GM19438 (cell line): Measurements from ENCODE around the gene SP3.

ENCODE experiments used
- ATAC-seq: cut with Tn5 transposase; IDR thresholded peaks from one replicate; pipeline ENCODE4 v1.9.1; 2021; ENCODE audit warnings: low read depth; ENCODE audit not compliant: unreplicated experiment

Gene SP3

GRCh38 chr2:173948198-173948597 lies 17.0 kb downstream of the SP3 start:
- no peak for ATAC-seq

DNA sequence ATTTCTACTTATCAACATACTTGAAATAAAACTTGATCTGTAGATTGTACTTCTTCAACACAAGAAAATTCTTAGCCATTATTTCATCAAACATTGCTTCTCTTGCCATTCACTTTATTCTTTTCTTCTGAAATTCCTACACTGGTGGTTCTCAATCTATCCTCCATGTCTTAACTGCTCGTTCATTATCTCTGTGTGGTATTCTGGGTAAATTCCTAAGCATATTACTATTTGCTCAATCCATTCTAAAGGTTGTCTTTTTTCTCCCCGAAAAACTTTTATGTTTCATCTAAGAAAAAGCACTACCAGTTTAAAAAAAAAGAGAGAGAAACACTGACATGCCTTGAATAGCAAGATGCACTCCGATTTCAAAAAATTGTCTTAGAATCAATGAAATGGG lies 18.0 kb downstream of the SP3 start:
- no peak for ATAC-seq

DNA sequence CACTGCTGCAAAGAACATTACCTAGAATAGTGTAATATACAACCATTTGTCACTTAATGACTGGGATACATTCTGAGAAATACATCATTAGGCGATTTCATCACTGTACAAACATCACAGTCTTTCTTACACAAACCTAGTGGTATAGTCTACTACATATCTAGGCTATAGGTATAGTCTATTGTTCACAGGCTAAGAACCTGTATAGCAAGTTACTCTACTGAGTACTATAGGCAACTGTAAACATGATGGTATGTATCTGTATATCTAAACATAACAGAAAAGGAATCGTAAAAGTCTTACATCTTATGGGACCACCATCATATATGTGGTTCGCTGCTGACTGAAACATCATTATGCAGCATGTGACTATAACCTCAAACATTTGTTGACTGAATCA lies 21.4 kb downstream of the SP3 start:
- ATAC-seq, result no peak

DNA sequence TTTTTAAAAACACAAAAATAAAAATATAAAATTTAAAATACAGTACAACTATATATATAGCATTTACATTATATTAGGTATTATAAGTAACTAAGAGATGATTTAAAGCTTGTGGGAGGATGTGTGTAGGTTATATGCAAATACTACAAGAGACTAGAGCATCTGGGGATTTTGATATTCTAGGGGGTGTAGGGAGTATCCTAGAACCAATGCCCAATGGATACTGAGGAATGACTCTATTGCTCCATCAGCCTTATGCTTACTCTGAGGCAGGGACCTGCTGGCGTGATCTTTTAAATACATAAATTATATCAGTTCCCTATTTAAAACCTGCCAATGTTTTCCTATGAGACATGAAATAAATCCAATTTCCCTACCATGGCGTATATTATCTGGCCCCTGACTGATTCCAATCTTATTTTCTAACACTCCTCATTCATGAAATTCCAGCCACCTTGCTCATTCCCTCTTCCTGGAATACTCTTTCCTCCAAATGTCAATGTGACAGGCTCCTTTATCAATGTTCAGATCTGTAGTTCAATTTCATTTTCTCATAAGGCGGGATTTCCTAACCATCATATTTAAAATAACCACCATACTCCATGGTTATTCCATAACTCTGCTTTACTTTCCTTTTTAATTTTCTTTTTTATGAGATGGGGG lies 22.2 kb downstream of the SP3 start:
- no peak for ATAC-seq

DNA sequence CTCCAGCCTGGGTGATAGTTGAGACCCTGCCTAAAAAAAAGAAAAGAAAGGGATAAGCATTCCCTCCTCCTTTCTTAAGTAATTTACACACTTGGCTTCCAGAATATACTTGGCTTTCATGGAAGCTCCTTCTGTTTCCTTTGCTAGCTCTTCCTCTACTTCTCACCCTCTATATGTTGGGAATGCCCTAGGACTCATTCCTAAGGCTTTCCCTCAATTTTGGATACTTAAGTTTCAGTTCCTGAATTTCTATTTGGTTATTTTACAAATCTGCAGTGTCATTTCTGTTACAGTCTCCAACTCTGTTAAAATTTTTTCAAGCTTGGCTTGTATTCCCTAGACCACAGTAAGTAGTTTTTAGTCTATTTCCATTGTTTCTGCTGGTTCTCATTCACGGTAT lies 23.6 kb downstream of the SP3 start:
- ATAC-seq, result no peak

GRCh38 chr2:173940208-173941020 lies 24.8 kb downstream of the SP3 start:
- ATAC-seq, result no peak

DNA sequence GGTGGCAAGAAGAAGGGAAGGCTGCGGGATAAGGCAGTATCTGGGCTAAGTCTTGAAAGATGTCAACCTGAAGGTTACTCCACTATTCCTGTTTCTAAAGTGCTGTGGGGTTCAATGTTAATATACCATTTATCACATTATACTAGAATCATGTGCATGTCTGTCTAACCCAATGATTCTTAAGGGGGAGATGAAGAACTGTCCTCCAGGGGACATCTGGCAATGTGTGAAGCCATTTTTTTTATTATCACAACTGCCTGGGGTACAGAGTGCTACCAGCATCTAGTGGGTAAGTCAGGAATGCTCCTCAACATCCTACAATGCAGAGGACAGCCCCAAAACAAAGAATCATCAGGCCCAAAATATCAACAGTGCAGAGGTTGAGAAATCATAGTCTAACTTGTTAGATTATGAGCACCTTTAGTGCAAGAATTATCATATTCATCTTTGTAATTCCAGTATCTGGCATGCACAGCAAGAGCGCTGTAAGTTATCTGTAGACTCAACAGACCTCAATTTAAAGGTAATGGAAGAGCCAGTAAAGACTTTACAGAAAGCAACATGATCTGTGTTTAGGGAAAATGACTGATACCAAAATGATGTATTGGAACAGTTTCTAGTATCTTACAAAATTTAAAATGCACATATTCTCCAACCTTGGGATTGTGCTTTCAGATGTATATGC lies 26.3 kb downstream of the SP3 start:
- ATAC-seq, result no peak

DNA sequence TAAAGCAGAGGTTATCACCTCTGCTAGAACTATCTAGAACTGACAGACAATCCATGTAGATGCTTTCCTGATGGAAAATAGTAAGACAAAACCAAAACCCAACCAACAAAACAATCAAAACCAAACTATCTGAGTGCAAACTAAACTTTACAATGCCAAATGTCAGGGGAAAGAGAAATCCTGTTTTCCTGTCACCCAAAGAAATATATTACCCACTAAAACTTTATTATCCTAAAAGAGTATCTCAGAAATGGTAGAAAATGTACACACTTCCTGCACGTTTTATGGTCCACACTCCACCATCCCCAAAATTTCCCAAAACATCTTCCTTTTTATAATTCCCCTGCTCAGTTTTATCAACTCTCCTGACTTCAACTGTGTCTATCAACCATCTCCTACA lies 29.9 kb downstream of the SP3 start:
- no peak for ATAC-seq

DNA sequence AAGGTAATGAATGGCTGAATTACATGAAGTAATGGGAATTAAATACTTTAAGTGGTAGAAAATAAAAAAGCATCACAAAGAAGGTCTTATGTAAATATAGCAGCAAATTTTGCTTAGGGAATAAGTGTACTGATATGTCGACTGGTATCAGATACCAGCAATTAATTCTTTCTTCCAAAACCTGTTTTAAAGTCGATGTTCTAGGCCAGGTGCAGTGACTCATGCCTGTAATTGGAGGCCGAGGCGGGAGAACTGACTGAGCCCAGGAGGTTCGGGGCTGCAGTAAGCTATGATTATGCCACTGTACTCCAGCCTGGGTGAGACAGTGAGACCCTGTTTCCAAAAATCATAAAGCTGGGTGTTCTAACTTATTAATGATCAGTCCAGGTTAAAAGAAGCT lies 30.3 kb downstream of the SP3 start:
- no peak for ATAC-seq

GRCh38 chr2:173931751-173932150 lies 33.4 kb downstream of the SP3 start:
- no peak for ATAC-seq

DNA sequence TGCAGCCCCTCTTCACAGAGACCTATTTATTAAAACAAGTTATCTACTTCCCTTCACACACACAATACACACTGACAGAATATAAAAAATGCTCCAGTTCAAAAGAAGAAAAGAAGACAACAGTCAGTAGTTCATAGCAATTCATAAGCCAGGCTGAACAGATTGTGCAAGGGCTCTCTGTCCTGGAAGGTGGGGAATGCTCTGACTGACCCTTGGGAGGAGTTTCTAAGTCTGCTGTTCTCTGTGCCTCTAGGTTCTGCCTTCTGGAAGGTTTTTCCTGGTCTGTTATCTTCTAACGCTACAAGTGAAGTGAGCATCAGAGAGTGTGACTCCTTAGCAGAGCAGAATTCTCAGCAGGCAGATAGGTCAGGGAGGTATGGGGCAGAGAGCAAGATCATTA lies 35.7 kb downstream of the SP3 start:
- ATAC-seq, result no peak

DNA sequence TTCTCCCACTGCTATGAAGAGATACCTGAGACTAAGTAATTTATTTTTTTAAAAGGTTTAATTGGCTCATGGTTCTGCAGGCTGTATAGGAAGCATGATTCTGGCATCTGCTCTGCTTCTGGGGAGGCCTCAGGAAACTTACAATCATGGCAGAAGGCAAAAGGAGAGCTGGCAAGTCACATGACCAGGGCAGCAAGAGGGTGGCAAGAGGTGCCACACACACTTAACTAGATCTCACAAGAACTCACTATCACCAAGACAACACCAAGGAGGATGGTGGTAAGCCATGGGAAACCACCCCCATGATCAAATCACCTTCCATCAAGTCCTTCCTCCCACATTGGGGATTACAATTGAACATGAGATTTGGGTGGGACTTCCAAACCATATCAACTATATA lies 38.3 kb downstream of the SP3 start:
- ATAC-seq, result no peak

- ATAC-seq, result no peak
Measured at GRCh38 chr2:173924285-173924684, 40.9 kb downstream of the SP3 start.

- ATAC-seq, result no peak
Measured at GRCh38 chr2:173922760-173923159, 42.4 kb downstream of the SP3 start.

DNA sequence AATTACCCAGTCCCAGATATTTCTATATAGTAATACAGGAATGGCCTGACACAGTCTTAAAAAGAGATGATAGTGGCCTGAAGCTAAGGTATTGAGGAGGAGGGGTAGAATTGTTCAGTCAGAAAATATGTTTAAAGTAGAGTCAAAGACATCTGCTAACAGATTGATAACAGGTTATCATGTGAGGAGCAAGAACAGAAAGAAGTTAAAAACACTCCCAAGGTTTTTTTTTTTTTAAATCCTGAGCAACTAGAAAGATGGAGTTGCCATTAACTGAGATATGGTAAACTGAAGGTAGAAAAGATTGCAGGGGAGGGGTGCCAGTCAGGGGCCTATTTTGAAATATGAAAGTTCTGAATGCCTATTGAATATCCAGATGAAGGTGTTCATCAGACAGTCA lies 43.1 kb downstream of the SP3 start:
- ATAC-seq, result no peak

GRCh38 chr2:173914055-173914927 lies 50.9 kb downstream of the SP3 start:
- no peak for ATAC-seq

DNA sequence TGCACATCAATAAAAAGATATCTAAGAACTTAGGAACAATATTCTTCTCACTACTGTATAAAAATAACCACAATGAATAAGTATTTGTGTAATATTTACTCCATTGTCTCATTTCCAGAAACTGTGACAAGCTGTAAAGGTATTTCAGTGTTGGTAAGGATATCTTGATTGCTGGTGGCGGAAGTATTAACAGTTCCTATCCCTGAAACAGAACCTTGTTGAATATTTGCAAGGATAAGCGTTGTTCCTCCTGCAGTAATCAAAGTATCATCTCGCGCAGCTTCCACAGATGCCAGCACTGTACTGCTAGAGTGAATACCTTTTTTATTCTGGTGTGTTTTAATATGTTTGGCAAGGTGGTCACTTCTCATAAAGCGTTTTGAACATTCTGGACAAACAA lies 55.3 kb downstream of the SP3 start:
- no peak for ATAC-seq

- no peak for ATAC-seq
Measured at GRCh38 chr2:173906626-173907025, 58.5 kb downstream of the SP3 start.

DNA sequence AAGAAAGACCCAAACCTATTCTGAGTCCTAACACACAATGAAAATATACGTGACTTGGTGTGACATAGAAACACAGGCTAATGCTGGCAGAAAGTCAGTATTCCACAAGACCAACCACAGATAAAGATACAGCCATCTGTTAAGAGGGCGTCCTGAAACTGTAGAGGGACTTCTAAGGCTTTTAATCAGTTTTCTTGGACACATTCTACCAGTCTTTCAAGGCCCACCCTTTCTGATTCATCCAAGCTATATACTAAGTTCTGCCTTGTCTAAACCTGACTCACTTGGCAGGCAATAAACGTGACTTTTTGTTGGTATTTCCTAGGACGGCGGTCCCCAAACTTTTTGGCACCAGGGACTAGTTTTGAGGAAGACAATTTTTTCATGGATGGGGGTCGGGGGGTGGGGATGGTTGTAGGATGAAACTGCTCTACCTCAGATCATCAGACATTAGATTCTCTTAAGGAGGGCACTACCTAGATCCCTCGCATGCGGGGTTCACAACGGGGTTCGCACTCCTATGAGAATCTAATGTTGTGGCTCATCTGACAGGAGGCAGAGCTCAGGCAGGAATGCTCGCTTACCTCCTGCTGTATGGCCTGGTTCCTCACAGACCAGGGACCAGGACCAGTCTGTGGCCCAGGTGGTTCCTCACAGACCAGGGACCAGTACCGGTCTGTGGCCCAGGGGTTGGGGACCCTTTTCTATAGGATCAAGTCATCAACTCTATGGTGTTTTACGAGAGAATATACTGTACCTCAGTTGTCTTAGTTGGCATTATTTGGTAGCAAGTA lies 61.4 kb downstream of the SP3 start:
- no peak for ATAC-seq

GRCh38 chr2:173898996-173899395 lies 66.2 kb downstream of the SP3 start:
- ATAC-seq, result no peak
